GM12878 (cell line): ENCODE measurements around the gene SLAMF1.
A peak's percentile ranks its signal among the peaks of the same experiment; 100 is the strongest.

Experiments
- CREM ChIP-seq: IDR thresholded peaks from 2 replicates; pipeline ENCODE4 v1.6.1; 2014; ENCODE audit warnings: antibody characterized with exemption, low read depth
- MXI1 ChIP-seq: fragments of 150-350 bp; IDR thresholded peaks from 2 replicates; pipeline ENCODE4 v1.6.1; 2011; ENCODE audit warnings: low read depth, mild to moderate bottlenecking, inconsistent platforms, low read length, improper control_type of control experiment
- NFYB ChIP-seq: IDR thresholded peaks from 2 replicates; pipeline ENCODE4 v1.6.1; 2011; ENCODE audit warnings: low read depth, mild to moderate bottlenecking, low read length, improper control_type of control experiment, moderate library complexity; ENCODE audit not compliant: insufficient read depth
- POLR2A ChIP-seq: IDR thresholded peaks from 2 replicates; pipeline ENCODE4 v1.6.1; 2011; ENCODE audit warnings: low read depth, mild to moderate bottlenecking, low read length
- RFX5 ChIP-seq: IDR thresholded peaks from 2 replicates; pipeline ENCODE4 v1.6.1; 2011; ENCODE audit warnings: low read depth, low read length, improper control_type of control experiment
- SMAD5 ChIP-seq: IDR thresholded peaks from 2 replicates; pipeline ENCODE4 v1.6.1; 2016; ENCODE audit warnings: antibody characterized with exemption, low read depth
- TCF12 ChIP-seq: IDR thresholded peaks from 2 replicates; pipeline ENCODE4 v1.6.1; 2011; ENCODE audit warnings: low read depth, mild to moderate bottlenecking, low read length

DNA sequence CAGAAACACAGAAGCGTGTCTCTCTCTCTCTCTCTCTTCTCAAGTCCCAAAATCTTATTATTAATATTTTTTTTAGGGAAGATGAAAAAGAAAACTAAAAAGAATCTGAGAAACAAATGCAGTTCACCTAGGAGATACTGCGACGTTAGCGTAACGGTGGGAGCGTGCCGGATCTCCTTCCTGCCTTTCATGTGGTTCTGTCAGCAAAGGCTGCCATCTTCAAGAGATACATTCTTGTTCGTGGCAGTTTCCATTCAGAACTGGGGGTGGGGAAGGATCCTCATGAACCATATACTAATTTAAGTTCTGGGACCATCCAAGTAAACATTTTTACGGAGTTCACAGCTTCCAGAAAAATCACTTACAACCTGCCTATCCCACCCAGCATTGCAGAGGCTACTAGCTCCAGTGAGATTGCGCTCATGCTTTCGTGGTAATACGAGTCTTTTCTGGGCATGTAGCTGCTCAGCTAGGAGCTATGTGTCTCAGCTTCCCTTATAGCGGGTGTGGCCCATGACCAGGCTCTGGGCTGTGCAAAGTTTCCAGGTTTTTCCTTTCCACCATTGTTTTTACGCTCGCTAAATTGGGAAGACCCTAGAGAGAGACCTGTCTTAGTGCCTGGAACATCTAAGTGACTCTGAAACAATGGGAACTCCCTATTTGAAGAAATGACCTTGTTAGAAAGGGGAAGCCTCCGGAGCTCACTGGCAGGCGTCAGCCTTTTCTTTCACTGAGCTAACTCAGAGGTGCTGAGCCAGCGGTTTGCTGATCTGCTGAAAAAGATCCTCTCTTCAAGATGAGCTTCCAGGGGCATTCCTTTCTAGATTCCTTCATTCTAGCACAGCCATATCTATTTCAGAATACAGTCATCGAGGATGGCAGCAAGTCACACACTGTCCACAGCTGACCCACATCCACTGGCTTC is 17.3 kb downstream of the SLAMF1 start:
- TF ChIP-seq RFX5 = no peak
- no peak for TF ChIP-seq MXI1
- no peak for TF ChIP-seq NFYB
- no peak for TF ChIP-seq CREM
- TF ChIP-seq POLR2A = peak; percentile 46
- no peak for TF ChIP-seq SMAD5
- no peak for TF ChIP-seq TCF12
